B cell (primary cell): Measurements from ENCODE around the gene CASKIN1.

Experiments used
- CTCF ChIP-seq: fragments of 200-600 bp; IDR thresholded peaks from one replicate; pipeline ENCODE4 v1.8.0; 2022; ENCODE audit warnings: antibody characterized with exemption, mild to moderate bottlenecking
- EZH2 ChIP-seq: IDR thresholded peaks from 2 replicates; pipeline ENCODE4 v1.6.1; 2012; ENCODE audit warnings: borderline replicate concordance, low read depth, mild to moderate bottlenecking, moderate library complexity, low read length; ENCODE audit not compliant: insufficient read depth, poor library complexity, severe bottlenecking

GRCh38 chr16:2180962-2181923 is 15.2 kb downstream of the CASKIN1 start:
- no peak for TF ChIP-seq CTCF
- no peak for TF ChIP-seq EZH2
